ENCODE data around the gene CD93.

CD93 gene

GRCh38 chr20:23042270-23042669 is 43.9 kb downstream of the CD93 start:
- no peak for TF ChIP-seq GATA3 (IDR thresholded peaks at IDR 0.05; ENCODE audit: low read depth, low read length)
- TF ChIP-seq GATA2 (IDR thresholded peaks at IDR 0.05; ENCODE audit: low read depth, low read length), result no peak

GRCh38 chr20:23039885-23040508 is 46.1 kb downstream of the CD93 start:
- TF ChIP-seq GATA3 (IDR thresholded peaks at IDR 0.05; ENCODE audit: low read depth, low read length) (no peak), GATA2 (IDR thresholded peaks at IDR 0.05; ENCODE audit: low read depth, low read length) (no peak)

DNA sequence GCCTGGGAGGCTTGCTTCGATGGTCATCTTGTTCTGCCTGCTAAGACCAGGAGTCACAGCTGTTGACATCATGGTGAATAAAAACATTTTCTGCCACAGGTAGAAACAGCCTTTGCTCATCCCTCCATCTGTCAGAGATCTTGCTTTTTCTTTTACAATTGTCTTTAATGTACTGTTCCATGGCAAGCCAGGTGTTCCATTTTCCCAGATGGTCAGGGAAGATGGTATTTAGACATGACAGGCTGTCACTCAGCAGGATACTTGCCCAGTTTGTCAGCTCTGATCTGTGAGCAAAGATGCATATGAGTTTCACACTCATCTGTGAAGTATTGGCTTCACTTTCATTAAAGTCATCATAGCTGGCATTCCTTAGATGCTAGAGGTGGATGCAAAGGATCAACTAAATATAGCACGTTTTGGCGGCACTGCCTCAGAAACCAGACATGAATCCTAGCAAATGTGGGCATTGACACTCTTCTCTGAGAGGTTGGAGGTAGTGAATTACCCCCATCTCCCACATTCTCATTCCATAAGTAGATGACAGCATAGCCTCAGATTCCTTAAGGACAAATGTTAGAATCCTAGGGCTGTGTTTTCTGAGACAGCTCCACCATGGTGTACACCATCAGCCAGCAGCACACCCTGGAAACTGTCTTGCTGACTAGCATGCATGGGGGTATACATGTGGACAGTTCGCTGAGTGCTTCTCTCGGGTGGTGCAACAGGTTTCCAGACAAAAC is 46.8 kb downstream of the CD93 start:
- TF ChIP-seq GATA2 (IDR thresholded peaks at IDR 0.05; ENCODE audit: low read depth, low read length) (no peak), GATA3 (IDR thresholded peaks at IDR 0.05; ENCODE audit: low read depth, low read length) (no peak)

- no peak for TF ChIP-seq GATA2 (IDR thresholded peaks at IDR 0.05; ENCODE audit: low read depth, low read length)
- no peak for TF ChIP-seq GATA3 (IDR thresholded peaks at IDR 0.05; ENCODE audit: low read depth, low read length)
Measured at GRCh38 chr20:23037017-23037481, 49.1 kb downstream of the CD93 start.

DNA sequence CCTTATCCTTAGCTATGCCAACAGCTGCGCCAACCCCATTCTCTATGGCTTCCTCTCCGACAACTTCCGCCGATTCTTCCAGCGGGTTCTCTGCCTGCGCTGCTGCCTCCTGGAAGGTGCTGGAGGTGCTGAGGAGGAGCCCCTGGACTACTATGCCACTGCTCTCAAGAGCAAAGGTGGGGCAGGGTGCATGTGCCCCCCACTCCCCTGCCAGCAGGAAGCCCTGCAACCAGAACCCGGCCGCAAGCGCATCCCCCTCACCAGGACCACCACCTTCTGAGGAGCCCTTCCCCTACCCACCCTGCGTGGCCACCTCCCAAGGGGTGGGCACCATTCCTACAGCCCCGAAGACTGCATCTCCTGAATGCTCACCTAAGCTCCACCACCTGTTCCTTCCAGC is 49.8 kb downstream of the CD93 start:
- TF ChIP-seq GATA3 (IDR thresholded peaks at IDR 0.05; ENCODE audit: low read depth, low read length) (no peak), GATA2 (IDR thresholded peaks at IDR 0.05; ENCODE audit: low read depth, low read length) (no peak)

GRCh38 chr20:23035731-23036130 is 50.4 kb downstream of the CD93 start:
- TF ChIP-seq GATA3 (IDR thresholded peaks at IDR 0.05; ENCODE audit: low read depth, low read length) (no peak), GATA2 (IDR thresholded peaks at IDR 0.05; ENCODE audit: low read depth, low read length) (no peak)

DNA sequence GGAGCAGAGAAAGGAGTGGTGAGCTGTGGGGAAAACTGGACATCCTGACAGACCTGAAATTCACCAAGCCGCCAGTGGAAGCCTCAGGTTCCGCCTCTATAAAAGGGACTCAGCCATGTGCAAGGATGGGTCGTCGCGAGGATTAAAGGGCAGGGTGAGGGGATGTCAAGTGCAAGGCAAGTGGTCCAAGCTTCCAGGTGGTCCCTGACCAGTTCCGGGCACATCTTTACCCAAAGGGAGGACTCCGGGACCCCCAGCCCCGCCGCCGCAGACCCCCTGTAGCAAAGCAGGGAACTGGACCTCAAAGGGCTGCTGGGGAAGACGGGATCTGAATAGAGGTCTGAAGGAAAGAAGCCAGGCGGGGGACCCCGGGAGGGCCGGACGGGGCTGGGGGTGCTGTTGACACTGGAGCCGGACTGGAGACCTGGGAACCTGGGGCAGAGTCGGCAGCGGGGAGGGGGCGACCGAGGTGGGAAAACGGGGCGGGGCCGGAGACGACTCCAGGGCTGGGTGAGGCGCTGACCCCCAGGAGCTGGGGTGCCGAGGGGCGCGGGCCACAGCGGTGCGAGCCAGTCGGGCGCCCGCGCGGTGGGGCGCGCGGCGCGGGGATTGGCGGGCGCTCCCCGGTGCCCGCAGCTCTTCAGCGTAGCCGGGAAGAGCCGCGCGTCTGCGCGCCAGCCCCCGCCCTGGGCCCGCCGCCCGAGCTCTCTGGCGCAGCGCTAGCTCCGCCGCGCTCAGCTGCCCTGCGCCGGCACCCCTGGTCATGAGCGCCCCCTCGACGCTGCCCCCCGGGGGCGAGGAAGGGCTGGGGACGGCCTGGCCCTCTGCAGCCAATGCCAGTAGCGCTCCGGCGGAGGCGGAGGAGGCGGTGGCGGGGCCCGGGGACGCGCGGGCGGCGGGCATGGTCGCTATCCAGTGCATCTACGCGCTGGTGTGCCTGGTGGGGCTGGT is 51.1 kb downstream of the CD93 start, which contains the start of gene SSTR4:
TSS of gene SSTR4 (plus strand) at position 592 of the 951 bp plus-strand sequence. CDS start at position 764, 172 bp downstream.
- no peak for TF ChIP-seq GATA3 (IDR thresholded peaks at IDR 0.05; ENCODE audit: low read depth, low read length)
- no peak for TF ChIP-seq GATA2 (IDR thresholded peaks at IDR 0.05; ENCODE audit: low read depth, low read length)

GRCh38 chr20:23033918-23034317 is 52.2 kb downstream of the CD93 start:
- no peak for TF ChIP-seq GATA2 (IDR thresholded peaks at IDR 0.05; ENCODE audit: low read depth, low read length)
- TF ChIP-seq GATA3 (IDR thresholded peaks at IDR 0.05; ENCODE audit: low read depth, low read length), result no peak

- TF ChIP-seq GATA3 (IDR thresholded peaks at IDR 0.05; ENCODE audit: low read depth, low read length) (no peak), GATA2 (IDR thresholded peaks at IDR 0.05; ENCODE audit: low read depth, low read length) (no peak)
Measured at GRCh38 chr20:23032750-23033078, 53.4 kb downstream of the CD93 start.

DNA sequence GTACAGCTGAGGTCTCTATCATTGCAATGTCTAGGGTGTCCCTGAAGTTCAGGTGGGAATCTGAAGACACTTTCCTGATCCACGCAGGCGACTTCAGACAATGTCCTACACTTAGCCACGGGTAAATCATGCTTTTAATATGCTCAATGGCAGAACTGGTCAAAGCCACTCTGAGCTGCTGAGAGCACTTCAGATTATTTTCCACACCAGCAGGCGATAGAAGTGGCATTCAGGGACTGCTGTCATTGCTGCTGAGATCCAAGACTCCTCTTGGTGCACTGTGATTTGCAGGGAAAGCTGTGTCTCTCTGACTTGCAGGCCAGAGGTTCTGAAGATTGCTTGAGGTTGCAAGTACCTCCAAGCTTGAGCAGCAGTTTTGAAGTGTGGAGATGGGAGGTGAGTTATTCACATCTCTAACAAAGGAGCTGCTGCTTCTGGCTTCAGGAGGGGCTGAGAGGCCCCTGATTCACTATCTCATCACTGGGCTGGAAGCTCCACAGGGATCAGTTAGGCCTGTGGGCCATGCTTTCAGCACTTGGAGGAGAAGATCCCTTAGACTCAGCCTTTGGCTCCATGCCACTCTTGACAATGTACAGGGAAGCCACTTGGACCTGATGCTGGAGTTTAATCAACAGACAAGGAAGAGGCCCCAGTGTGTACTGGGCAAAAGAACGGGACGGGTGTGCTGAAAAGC is 53.9 kb downstream of the CD93 start:
- no peak for TF ChIP-seq GATA3 (IDR thresholded peaks at IDR 0.05; ENCODE audit: low read depth, low read length)
- TF ChIP-seq GATA2 (IDR thresholded peaks at IDR 0.05; ENCODE audit: low read depth, low read length), result no peak

GRCh38 chr20:23031346-23031745 is 54.8 kb downstream of the CD93 start:
- TF ChIP-seq GATA3 (IDR thresholded peaks at IDR 0.05; ENCODE audit: low read depth, low read length) (no peak), GATA2 (IDR thresholded peaks at IDR 0.05; ENCODE audit: low read depth, low read length) (no peak)

Measured in SH-SY5Y (cell line).